ENCODE data around the gene TARDBP.
"Not testable (repeated sequence)": the region's sequence is repeated elsewhere in the genome, so short reads cannot be mapped to it uniquely, and the experiment has no call there.

- not testable (repeated sequence) for TF ChIP-seq EZH2 (IDR thresholded peaks at IDR 0.05); POLR2AphosphoS5 (IDR thresholded peaks at IDR 0.05; ENCODE audit: borderline replicate concordance, low read depth, low read length); FOXP2 (optimal IDR thresholded peaks at IDR 0.05; ENCODE audit: control extremely low read depth, extremely low read length, insufficient read depth)
Observed at GRCh38 chr1:11063937-11064537, 51.6 kb downstream of the TARDBP start.

All from SK-N-MC (cell line).